HepG2 (cell line): ENCODE data around the gene TRIM36. TPM values are rescaled to one million over a fixed set of nuclear protein-coding genes. Genes with fewer than 3 reads are reported as not detected.

ENCODE experiments used
- EZH2 ChIP-seq: conservative IDR thresholded peaks from 2 replicates; pipeline ENCODE4 v1.6.1; 2012; ENCODE audit warnings: mild to moderate bottlenecking, low read depth, low read length, moderate library complexity
- GABPB1 ChIP-seq: IDR thresholded peaks from 2 replicates; pipeline ENCODE4 v1.6.1; 2016; ENCODE audit warnings: mild to moderate bottlenecking, missing genetic modification reagents, moderate library complexity, missing compliant biosample characterization
- HIVEP1 ChIP-seq: sonication (generic); formaldehyde crosslinking; IDR thresholded peaks from 2 replicates; pipeline ENCODE4 v1.4.0; 2020; ENCODE audit warnings: mild to moderate bottlenecking, missing genetic modification reagents
- KDM5B ChIP-seq: sonication (generic); formaldehyde crosslinking; IDR thresholded peaks from 2 replicates; pipeline ENCODE4 v1.4.0; 2020; ENCODE audit warnings: missing genetic modification reagents, mild to moderate bottlenecking, borderline replicate concordance
- KLF15 ChIP-seq: sonication (generic); formaldehyde crosslinking; IDR thresholded peaks from 2 replicates; pipeline ENCODE4 v1.8.1; 2023; ENCODE audit warnings: borderline replicate concordance, mild to moderate bottlenecking, inconsistent platforms, missing genetic modification reagents, mixed read lengths
- MTF2 ChIP-seq: sonication (generic); formaldehyde crosslinking; IDR thresholded peaks from 2 replicates; pipeline ENCODE4 v1.5.0; 2020; ENCODE audit warnings: missing genetic modification reagents, borderline replicate concordance
- POGZ ChIP-seq: sonication (generic); formaldehyde crosslinking; IDR thresholded peaks from 2 replicates; pipeline ENCODE4 v1.4.0; 2020; ENCODE audit warnings: mild to moderate bottlenecking, missing genetic modification reagents
- RBM39 ChIP-seq: fragments of 200-400 bp; formaldehyde crosslinking; IDR thresholded peaks from one replicate; pipeline ENCODE4 v1.6.1; 2018; ENCODE audit warnings: antibody characterized with exemption, mild to moderate bottlenecking, low read depth, low read length; ENCODE audit not compliant: poor library complexity, severe bottlenecking
- SP4 ChIP-seq: sonication (generic); formaldehyde crosslinking; IDR thresholded peaks from 2 replicates; pipeline ENCODE4 v1.8.1; 2023; ENCODE audit warnings: mild to moderate bottlenecking, missing genetic modification reagents
- ZBTB7B ChIP-seq: sonication (generic); formaldehyde crosslinking; IDR thresholded peaks from 2 replicates; pipeline ENCODE4 v1.4.0; 2020; ENCODE audit warnings: missing genetic modification reagents
- ZNF430 ChIP-seq: sonication (generic); formaldehyde crosslinking; IDR thresholded peaks from 2 replicates; pipeline ENCODE4 v1.9.0; 2021; ENCODE audit warnings: mild to moderate bottlenecking, missing genetic modification reagents
- ZNF761 ChIP-seq: sonication (generic); formaldehyde crosslinking; conservative IDR thresholded peaks from 2 replicates; pipeline ENCODE4 v1.4.0; 2020; ENCODE audit warnings: mild to moderate bottlenecking, missing genetic modification reagents
- polyA plus RNA-seq, 8 experiments: library from polyadenylated mRNA; depleted of rRNA in 3 of 8; stranded (reverse) in 7 of 8; unstranded in 1 of 8; fragments of >200 nt; fragmentation: Illumina TruSeq in 4 of 8; extraction: Trizol in 4 of 8; gene quantifications; 2 replicates each; pipeline versions ENCODE4 v1.2.1 to v1.2.3, GENCODE V29; 2011 to 2016; ENCODE audit warnings: low read depth in 4 of 8, missing spikeins in 1 of 8, mixed read lengths in 1 of 8; ENCODE audit not compliant: insufficient read depth in 1 of 8
- total RNA-seq, 5 experiments: library from RNA; depleted of rRNA; stranded (reverse); fragments of >200 nt; fragmentation: Illumina TruSeq; extraction: Trizol; gene quantifications; 2 replicates each; pipeline ENCODE4 v1.2.3, GENCODE V29; 2016; ENCODE audit warnings: low read depth in 1 of 5
- TF ChIP-seq, protein P1 (sequence below): sonication (generic); formaldehyde crosslinking; IDR thresholded peaks from 2 replicates; pipeline ENCODE4 v1.4.0; 2020; ENCODE audit warnings: mild to moderate bottlenecking, missing genetic modification reagents
- TF ChIP-seq, protein P2 (sequence below): sonication (generic); formaldehyde crosslinking; IDR thresholded peaks from 2 replicates; pipeline ENCODE4 v1.5.0; 2020; ENCODE audit warnings: mild to moderate bottlenecking, missing genetic modification reagents, moderate library complexity
- TF ChIP-seq, protein P3 (sequence below): sonication (generic); formaldehyde crosslinking; IDR thresholded peaks from 2 replicates; pipeline ENCODE4 v1.8.1; 2023; ENCODE audit warnings: mild to moderate bottlenecking, missing genetic modification reagents, borderline replicate concordance
- TF ChIP-seq, protein P4 (sequence below): sonication (generic); formaldehyde crosslinking; IDR thresholded peaks from 2 replicates; pipeline ENCODE4 v1.4.0; 2020; ENCODE audit warnings: mild to moderate bottlenecking, missing genetic modification reagents
- TF ChIP-seq, protein P5 (sequence below): sonication (generic); formaldehyde crosslinking; IDR thresholded peaks from 2 replicates; pipeline ENCODE4 v1.4.0; 2020; ENCODE audit warnings: missing genetic modification reagents
- TF ChIP-seq, protein P6 (sequence below): sonication (generic); formaldehyde crosslinking; IDR thresholded peaks from 2 replicates; pipeline ENCODE4 v1.4.0; 2020; ENCODE audit warnings: missing genetic modification reagents, borderline replicate concordance

Gene TRIM36
- total and polyA plus RNA-seq, 2 of the 13 experiments (the other 11 are each of a cell fraction or from before 2014, with no cell fraction given) = 1.7 to 2.4 TPM

DNA sequence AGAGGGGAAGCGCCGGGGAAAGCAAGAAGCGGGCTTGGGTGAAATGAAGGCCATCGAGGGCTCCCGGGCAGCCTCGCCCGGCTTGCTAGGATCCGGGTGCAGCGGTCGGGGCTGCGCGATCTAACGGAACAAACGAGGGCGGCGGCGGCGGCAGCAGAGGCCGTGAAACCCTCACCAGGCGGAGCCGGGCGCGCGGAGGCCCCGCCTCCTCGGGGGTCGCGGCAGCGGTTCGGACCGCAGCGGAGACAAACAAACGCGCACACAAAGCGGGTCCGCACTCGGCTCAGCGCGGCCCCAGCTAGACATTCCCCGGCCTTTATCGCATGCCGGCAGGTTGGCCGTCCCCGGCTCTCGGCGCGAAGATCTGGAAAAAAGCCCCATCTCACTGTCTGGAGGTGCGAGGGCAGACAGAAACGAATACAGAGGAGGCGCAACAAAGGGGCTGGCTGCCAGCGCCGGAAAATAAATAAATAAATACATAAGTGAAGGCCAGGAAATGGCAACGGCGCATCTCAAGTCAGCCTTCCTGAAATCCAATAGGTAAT lies 10.5 kb upstream of the TRIM36 start (continued):
- TF ChIP-seq RBM39 = peak; percentile 45
- TF ChIP-seq ZNF430 (CRISPR knock-in tag) = no peak
- TF ChIP-seq, protein P1, sequence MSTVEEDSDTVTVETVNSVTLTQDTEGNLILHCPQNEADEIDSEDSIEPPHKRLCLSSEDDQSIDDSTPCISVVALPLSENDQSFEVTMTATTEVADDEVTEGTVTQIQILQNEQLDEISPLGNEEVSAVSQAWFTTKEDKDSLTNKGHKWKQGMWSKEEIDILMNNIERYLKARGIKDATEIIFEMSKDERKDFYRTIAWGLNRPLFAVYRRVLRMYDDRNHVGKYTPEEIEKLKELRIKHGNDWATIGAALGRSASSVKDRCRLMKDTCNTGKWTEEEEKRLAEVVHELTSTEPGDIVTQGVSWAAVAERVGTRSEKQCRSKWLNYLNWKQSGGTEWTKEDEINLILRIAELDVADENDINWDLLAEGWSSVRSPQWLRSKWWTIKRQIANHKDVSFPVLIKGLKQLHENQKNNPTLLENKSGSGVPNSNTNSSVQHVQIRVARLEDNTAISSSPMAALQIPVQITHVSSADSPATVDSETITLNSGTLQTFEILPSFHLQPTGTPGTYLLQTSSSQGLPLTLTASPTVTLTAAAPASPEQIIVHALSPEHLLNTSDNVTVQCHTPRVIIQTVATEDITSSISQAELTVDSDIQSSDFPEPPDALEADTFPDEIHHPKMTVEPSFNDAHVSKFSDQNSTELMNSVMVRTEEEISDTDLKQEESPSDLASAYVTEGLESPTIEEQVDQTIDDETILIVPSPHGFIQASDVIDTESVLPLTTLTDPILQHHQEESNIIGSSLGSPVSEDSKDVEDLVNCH (CRISPR knock-in tag) = no peak
- TF ChIP-seq HIVEP1 = peak; percentile 53; the same call in 1 of the 2 replicates
- TF ChIP-seq POGZ (CRISPR knock-in tag) = 0 out of 2 replicates have a peak, but pooled peaks have one; percentile 43
- peak; percentile 90 for TF ChIP-seq MTF2
- TF ChIP-seq, protein P2, sequence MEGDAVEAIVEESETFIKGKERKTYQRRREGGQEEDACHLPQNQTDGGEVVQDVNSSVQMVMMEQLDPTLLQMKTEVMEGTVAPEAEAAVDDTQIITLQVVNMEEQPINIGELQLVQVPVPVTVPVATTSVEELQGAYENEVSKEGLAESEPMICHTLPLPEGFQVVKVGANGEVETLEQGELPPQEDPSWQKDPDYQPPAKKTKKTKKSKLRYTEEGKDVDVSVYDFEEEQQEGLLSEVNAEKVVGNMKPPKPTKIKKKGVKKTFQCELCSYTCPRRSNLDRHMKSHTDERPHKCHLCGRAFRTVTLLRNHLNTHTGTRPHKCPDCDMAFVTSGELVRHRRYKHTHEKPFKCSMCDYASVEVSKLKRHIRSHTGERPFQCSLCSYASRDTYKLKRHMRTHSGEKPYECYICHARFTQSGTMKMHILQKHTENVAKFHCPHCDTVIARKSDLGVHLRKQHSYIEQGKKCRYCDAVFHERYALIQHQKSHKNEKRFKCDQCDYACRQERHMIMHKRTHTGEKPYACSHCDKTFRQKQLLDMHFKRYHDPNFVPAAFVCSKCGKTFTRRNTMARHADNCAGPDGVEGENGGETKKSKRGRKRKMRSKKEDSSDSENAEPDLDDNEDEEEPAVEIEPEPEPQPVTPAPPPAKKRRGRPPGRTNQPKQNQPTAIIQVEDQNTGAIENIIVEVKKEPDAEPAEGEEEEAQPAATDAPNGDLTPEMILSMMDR = 0 out of 2 replicates have a peak, but pooled peaks have one; percentile 3
- 0 out of 2 replicates have a peak, but pooled peaks have one; percentile 20 for TF ChIP-seq SP4 (CRISPR knock-in tag)
- TF ChIP-seq ZBTB7B = 0 out of 2 replicates have a peak, but pooled peaks have one; percentile 43
- TF ChIP-seq KLF15 = no peak
- no peak for TF ChIP-seq ZNF761
- TF ChIP-seq KDM5B = peak; percentile 80
- TF ChIP-seq, protein P3, sequence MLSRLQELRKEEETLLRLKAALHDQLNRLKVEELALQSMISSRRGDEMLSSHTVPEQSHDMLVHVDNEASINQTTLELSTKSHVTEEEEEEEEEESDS = no peak
- TF ChIP-seq GABPB1 (CRISPR knock-in tag) = peak; percentile 37; the same call in 1 of the 2 replicates
- TF ChIP-seq, protein P4, sequence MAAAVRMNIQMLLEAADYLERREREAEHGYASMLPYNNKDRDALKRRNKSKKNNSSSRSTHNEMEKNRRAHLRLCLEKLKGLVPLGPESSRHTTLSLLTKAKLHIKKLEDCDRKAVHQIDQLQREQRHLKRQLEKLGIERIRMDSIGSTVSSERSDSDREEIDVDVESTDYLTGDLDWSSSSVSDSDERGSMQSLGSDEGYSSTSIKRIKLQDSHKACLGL (CRISPR knock-in tag) = 0 out of 2 replicates have a peak, but pooled peaks have one; percentile 15
- TF ChIP-seq, protein P5, sequence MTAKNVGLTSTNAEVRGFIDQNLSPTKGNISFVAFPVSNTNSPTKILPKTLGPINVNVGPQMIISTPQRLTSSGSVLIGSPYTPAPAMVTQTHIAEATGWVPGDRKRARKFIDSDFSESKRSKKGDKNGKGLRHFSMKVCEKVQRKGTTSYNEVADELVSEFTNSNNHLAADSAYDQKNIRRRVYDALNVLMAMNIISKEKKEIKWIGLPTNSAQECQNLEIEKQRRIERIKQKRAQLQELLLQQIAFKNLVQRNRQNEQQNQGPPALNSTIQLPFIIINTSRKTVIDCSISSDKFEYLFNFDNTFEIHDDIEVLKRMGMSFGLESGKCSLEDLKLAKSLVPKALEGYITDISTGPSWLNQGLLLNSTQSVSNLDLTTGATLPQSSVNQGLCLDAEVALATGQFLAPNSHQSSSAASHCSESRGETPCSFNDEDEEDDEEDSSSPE (CRISPR knock-in tag) = peak; percentile 19; the same call in 1 of the 2 replicates
- TF ChIP-seq, protein P6, sequence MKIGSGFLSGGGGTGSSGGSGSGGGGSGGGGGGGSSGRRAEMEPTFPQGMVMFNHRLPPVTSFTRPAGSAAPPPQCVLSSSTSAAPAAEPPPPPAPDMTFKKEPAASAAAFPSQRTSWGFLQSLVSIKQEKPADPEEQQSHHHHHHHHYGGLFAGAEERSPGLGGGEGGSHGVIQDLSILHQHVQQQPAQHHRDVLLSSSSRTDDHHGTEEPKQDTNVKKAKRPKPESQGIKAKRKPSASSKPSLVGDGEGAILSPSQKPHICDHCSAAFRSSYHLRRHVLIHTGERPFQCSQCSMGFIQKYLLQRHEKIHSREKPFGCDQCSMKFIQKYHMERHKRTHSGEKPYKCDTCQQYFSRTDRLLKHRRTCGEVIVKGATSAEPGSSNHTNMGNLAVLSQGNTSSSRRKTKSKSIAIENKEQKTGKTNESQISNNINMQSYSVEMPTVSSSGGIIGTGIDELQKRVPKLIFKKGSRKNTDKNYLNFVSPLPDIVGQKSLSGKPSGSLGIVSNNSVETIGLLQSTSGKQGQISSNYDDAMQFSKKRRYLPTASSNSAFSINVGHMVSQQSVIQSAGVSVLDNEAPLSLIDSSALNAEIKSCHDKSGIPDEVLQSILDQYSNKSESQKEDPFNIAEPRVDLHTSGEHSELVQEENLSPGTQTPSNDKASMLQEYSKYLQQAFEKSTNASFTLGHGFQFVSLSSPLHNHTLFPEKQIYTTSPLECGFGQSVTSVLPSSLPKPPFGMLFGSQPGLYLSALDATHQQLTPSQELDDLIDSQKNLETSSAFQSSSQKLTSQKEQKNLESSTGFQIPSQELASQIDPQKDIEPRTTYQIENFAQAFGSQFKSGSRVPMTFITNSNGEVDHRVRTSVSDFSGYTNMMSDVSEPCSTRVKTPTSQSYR (CRISPR knock-in tag) = no peak
- peak; percentile 26; the same call in 1 of the 2 replicates for TF ChIP-seq EZH2
